HFF-Myc (cell line): ENCODE measurements around the gene SELENON.

ENCODE experiments used
- DNase-seq: peaks from one replicate; pipeline ENCODE4 v3.0.0-alpha.2; 2011; ENCODE audit warnings: low read depth; ENCODE audit errors: extremely low read depth
- H3K4me3 ChIP-seq: replicated peaks from 2 replicates; pipeline ENCODE4 v1.5.1; 2011; ENCODE audit warnings: low read depth, mild to moderate bottlenecking, control low read depth, low read length
- TF ChIP-seq, protein P1 (sequence below): IDR thresholded peaks from 2 replicates; pipeline ENCODE4 v1.5.1; 2012; ENCODE audit warnings: mild to moderate bottlenecking, low read depth, low read length, control low read depth; ENCODE audit errors: missing control alignments

SELENON gene

GRCh38 chr1:25793585-25794170 lies 6.3 kb upstream of the SELENON start:
- TF ChIP-seq, protein P1, sequence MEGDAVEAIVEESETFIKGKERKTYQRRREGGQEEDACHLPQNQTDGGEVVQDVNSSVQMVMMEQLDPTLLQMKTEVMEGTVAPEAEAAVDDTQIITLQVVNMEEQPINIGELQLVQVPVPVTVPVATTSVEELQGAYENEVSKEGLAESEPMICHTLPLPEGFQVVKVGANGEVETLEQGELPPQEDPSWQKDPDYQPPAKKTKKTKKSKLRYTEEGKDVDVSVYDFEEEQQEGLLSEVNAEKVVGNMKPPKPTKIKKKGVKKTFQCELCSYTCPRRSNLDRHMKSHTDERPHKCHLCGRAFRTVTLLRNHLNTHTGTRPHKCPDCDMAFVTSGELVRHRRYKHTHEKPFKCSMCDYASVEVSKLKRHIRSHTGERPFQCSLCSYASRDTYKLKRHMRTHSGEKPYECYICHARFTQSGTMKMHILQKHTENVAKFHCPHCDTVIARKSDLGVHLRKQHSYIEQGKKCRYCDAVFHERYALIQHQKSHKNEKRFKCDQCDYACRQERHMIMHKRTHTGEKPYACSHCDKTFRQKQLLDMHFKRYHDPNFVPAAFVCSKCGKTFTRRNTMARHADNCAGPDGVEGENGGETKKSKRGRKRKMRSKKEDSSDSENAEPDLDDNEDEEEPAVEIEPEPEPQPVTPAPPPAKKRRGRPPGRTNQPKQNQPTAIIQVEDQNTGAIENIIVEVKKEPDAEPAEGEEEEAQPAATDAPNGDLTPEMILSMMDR: no peak
- H3K4me3 ChIP-seq: no peak overlapping the region
- DNase-seq: no peak

- no peak for DNase-seq
- no peak overlapping the region for H3K4me3 ChIP-seq
- TF ChIP-seq, protein P1: no peak
These were observed 5.7 kb upstream of the SELENON start for GRCh38 chr1:25794325-25794724.

GRCh38 chr1:25795211-25795610 lies 4.8 kb upstream of the SELENON start:
- H3K4me3 ChIP-seq: no peak overlapping the region
- DNase-seq: no peak
- TF ChIP-seq, protein P1: no peak

DNA sequence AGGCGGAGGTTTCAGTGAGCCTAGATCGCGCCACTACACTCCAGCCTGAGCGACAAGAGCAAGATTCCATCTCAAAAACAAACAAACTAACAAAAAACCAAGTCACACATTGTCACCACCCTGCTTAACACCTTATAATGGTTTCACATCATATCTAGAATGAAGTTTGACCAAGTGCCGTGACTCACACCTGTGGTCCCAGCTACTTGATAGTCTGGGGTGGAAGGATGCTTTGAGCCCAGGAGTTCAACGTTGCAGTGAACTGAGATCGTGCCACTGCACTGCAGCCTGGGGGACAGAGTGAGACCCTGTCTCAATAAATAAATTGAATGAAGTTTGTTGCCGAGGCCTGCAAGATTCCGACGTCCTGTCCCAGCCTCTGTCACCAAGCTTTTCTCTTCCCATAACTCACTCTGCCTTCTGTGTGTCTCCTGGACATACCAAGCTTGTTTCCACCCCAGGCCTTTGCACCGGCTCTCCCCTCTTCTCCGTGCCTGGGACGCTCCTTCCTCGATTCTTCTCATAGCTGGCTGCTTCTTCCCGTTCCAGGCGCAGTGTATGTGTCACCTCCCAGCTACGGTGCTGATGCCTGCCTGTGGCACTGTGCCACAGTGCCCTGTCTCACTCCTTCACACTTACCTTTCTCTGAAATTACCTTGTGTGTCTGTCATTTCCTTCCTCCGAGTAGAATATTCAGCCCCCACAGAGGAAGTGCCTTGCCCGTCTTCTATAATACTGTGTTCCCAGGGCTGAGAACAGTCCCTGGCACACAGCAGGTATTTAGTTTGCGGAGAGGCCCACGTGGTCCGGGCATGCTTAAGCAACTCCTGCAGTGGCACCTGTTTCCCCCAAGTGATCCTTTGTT lies 3.8 kb upstream of the SELENON start:
- H3K4me3 ChIP-seq: no peak overlapping the region
- TF ChIP-seq, protein P1: no peak
- DNase-seq: no peak

- DNase-seq: no peak
- no peak overlapping the region for H3K4me3 ChIP-seq
These were observed 3.1 kb upstream of the SELENON start for GRCh38 chr1:25796811-25797458.

DNA sequence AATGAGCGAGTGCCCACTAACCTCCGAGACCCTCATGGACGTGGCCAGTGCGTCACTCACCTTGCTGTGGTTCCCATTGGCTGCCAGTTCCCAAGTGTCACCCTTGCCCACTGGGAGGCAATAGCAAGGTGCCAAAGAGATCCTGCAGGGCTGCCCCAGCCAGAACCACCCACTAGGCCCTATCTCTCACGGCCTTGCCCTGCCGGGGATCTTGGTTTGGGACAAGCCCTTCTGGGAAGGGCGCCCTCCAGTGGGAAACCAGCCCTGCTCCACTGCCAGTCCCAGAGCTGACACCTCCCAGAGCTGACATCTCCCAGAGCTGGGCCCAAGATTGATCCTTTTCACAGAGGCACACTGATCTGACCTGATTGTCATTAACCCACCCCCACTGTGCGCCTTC lies 2.1 kb upstream of the SELENON start:
- TF ChIP-seq, protein P1: peak; percentile 51
- DNase-seq: no peak
- H3K4me3 ChIP-seq: no peak overlapping the region

More at GRCh38 chr1:25796811-25797458, 3.1 kb upstream of the SELENON start:
- TF ChIP-seq, protein P1: peak; percentile 74
